ENCODE measurements around the gene GALNT2.

- TF ChIP-seq CTCF (IDR thresholded peaks at IDR 0.05; ENCODE audit: insufficient read depth, low read length) (no peak), SPI1 (IDR thresholded peaks at IDR 0.05; ENCODE audit: borderline replicate concordance, low read depth) (no peak), GABPA (IDR thresholded peaks at IDR 0.05; ENCODE audit: low read depth) (no peak)
These were observed 61.7 kb downstream of the GALNT2 start for GRCh38 chr1:230128569-230129285.
